ENCODE measurements around the gene ZNF565.

- TF ChIP-seq, protein P1, sequence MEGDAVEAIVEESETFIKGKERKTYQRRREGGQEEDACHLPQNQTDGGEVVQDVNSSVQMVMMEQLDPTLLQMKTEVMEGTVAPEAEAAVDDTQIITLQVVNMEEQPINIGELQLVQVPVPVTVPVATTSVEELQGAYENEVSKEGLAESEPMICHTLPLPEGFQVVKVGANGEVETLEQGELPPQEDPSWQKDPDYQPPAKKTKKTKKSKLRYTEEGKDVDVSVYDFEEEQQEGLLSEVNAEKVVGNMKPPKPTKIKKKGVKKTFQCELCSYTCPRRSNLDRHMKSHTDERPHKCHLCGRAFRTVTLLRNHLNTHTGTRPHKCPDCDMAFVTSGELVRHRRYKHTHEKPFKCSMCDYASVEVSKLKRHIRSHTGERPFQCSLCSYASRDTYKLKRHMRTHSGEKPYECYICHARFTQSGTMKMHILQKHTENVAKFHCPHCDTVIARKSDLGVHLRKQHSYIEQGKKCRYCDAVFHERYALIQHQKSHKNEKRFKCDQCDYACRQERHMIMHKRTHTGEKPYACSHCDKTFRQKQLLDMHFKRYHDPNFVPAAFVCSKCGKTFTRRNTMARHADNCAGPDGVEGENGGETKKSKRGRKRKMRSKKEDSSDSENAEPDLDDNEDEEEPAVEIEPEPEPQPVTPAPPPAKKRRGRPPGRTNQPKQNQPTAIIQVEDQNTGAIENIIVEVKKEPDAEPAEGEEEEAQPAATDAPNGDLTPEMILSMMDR (IDR thresholded peaks at IDR 0.05), result no peak
- TF ChIP-seq POLR2A (IDR thresholded peaks at IDR 0.05) (no peak), POLR2AphosphoS5 (IDR thresholded peaks at IDR 0.05) (peak in 2 of 3 donors; percentile 68 to 72)
Observed at GRCh38 chr19:36136964-36137686, 77.3 kb downstream of the ZNF565 start.

Measured in stomach (tissue), 4 donors.